ENCODE data around the gene ZNF175. TPM values are rescaled to one million over a fixed set of nuclear protein-coding genes. Genes with fewer than 3 reads are reported as not detected.

ZNF175 gene
- polyA plus RNA-seq, 2 of the 4 experiments (the other 2 are of a cell fraction), result 3.3 to 6.4 TPM

GRCh38 chr19:51587264-51588191, 16.4 kb downstream of the ZNF175 start:
- ATAC-seq, result no peak
- POLR2A ChIA-PET, result no interaction called here
- TF ChIP-seq MAZ (IDR thresholded peaks at IDR 0.05; ENCODE audit: borderline replicate concordance, low read depth, low read length) (no peak), GATA3 (IDR thresholded peaks at IDR 0.05; ENCODE audit: borderline replicate concordance) (peak; percentile 22; the same call in 1 of the 2 replicates)
- no peak for DNase-seq (ENCODE audit: low read depth in 1 of 2, low spot score in 1 of 2)
- Histone ChIP-seq H3K27ac (no peak overlapping the region), H3K9me3 (peaks cover 89% of the 10 kb centered on the region), H3K4me2 (no peak overlapping the region), H3K4me1 (no peaks in the 10 kb centered on the region), H3K4me3 (no peak overlapping the region)
- CTCF ChIA-PET, result interaction anchor here (1.2 kb wide), 1 partner anchor 69 kb away, joined by 4 read pairs; no protein-coding TSS in a partner anchor
- FAIRE-seq, result no peak
- WGBS (ENCODE audit: missing lambda C conversion rate), result 85% methylated on average over 9 of the region's 9 CpGs

- 91% methylated on average over 2 of the region's 2 CpGs for WGBS (ENCODE audit: missing lambda C conversion rate)
- Histone ChIP-seq H3K4me3 (no peak overlapping the region), H3K9me3 (peaks cover 79% of the 10 kb centered on the region), H3K27ac (no peak overlapping the region), H3K4me1 (no peaks in the 10 kb centered on the region), H3K4me2 (no peak overlapping the region)
- TF ChIP-seq TFCP2L1 (CRISPR knock-in tag; IDR thresholded peaks at IDR 0.05) (no peak), MAFK (IDR thresholded peaks at IDR 0.05; ENCODE audit: partially characterized antibody) (peak; percentile 15), ZSCAN20 (CRISPR knock-in tag; IDR thresholded peaks at IDR 0.05) (no peak), BCL3 (IDR thresholded peaks at IDR 0.05) (no peak), POLR2AphosphoS2 (conservative IDR thresholded peaks at IDR 0.05; ENCODE audit: low read length) (no peak), RNF2 (IDR thresholded peaks at IDR 0.05; ENCODE audit: borderline replicate concordance, low read depth) (no peak), REST (IDR thresholded peaks at IDR 0.05) (no peak)
- POLR2A ChIA-PET, result no interaction called here
- ATAC-seq (no peak), DNase-seq (ENCODE audit: low read depth in 1 of 2, low spot score in 1 of 2) (no peak), FAIRE-seq (no peak)
- CTCF ChIA-PET, result no interaction called here
These were observed 18.4 kb downstream of the ZNF175 start for GRCh38 chr19:51589511-51589910.

GRCh38 chr19:51590441-51590840, 19.4 kb downstream of the ZNF175 start:
- POLR2A ChIA-PET, result no interaction called here
- no peak for FAIRE-seq
- TF ChIP-seq PBX3 (IDR thresholded peaks at IDR 0.05) (no peak), CEBPB (IDR thresholded peaks at IDR 0.05) (no peak), ZFP36 (IDR thresholded peaks at IDR 0.05; ENCODE audit: borderline replicate concordance, partially characterized antibody) (no peak), JUNB (IDR thresholded peaks at IDR 0.05) (no peak), BHLHE40 (IDR thresholded peaks at IDR 0.05; ENCODE audit: low read depth, low read length) (no peak), RCOR1 (IDR thresholded peaks at IDR 0.05; ENCODE audit: low read depth, low read length) (no peak), POLR2A (IDR thresholded peaks at IDR 0.05; ENCODE audit: low read length) (no peak), HOXB13 (CRISPR knock-in tag; IDR thresholded peaks at IDR 0.05; ENCODE audit: low read depth) (no peak), POLR2AphosphoS2 (conservative IDR thresholded peaks at IDR 0.05; ENCODE audit: low read length) (no peak), REST (IDR thresholded peaks at IDR 0.05) (no peak)
- CTCF ChIA-PET, result no interaction called here
- DNase-seq (ENCODE audit: low read depth in 1 of 2, low spot score in 1 of 2), result no peak
- Histone ChIP-seq H3K4me1 (0 out of 3 replicates have a peak, but pooled peaks cover 3% of the 10 kb centered on the region), H3K4me3 (no peak overlapping the region), H3K9me3 (peaks cover 77% of the 10 kb centered on the region), H3K27ac (no peak overlapping the region), H3K4me2 (no peak overlapping the region)
- 100% methylated on average over 3 of the region's 3 CpGs for WGBS (ENCODE audit: missing lambda C conversion rate)
- ATAC-seq, result no peak

Measured in A549 (cell line).